PC-9 (cell line): Measurements from ENCODE around the gene TRIO.

Experiments
- EZH2 ChIP-seq: fragments of 200-600 bp; sonication (generic); IDR thresholded peaks from 2 replicates; pipeline ENCODE4 v1.8.0; 2017; ENCODE audit warnings: antibody characterized with exemption, low read depth
- TF ChIP-seq, protein P1 (sequence below): fragments of 200-600 bp; sonication (generic); conservative IDR thresholded peaks from 2 replicates; pipeline ENCODE4 v1.6.1; 2017; ENCODE audit warnings: mixed run types, antibody characterized with exemption, mild to moderate bottlenecking, moderate library complexity

DNA sequence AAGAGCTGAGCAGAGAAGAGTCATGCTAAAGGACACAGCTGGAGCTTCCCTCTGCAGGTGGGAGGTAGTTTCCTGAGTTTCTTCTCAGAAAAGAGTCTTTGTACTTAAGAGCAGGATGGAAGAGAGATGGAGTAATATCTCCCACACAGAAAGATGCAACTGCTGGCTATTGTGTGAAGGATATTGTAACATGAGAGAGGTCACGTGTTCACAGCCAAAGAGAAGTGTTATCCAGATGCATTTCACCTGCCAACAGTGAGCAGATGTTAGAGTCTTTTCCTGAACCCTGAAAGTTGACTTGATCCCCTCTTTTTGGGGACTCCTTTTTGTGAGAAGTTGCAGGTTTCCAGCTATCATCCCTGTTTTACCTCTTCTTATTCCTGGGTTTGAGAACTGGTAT, 14.0 kb upstream of the TRIO start:
- TF ChIP-seq, protein P1, sequence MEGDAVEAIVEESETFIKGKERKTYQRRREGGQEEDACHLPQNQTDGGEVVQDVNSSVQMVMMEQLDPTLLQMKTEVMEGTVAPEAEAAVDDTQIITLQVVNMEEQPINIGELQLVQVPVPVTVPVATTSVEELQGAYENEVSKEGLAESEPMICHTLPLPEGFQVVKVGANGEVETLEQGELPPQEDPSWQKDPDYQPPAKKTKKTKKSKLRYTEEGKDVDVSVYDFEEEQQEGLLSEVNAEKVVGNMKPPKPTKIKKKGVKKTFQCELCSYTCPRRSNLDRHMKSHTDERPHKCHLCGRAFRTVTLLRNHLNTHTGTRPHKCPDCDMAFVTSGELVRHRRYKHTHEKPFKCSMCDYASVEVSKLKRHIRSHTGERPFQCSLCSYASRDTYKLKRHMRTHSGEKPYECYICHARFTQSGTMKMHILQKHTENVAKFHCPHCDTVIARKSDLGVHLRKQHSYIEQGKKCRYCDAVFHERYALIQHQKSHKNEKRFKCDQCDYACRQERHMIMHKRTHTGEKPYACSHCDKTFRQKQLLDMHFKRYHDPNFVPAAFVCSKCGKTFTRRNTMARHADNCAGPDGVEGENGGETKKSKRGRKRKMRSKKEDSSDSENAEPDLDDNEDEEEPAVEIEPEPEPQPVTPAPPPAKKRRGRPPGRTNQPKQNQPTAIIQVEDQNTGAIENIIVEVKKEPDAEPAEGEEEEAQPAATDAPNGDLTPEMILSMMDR = no peak
- TF ChIP-seq EZH2 = no peak
